ENCODE data around the gene COQ8B.

The COQ8B gene

DNA sequence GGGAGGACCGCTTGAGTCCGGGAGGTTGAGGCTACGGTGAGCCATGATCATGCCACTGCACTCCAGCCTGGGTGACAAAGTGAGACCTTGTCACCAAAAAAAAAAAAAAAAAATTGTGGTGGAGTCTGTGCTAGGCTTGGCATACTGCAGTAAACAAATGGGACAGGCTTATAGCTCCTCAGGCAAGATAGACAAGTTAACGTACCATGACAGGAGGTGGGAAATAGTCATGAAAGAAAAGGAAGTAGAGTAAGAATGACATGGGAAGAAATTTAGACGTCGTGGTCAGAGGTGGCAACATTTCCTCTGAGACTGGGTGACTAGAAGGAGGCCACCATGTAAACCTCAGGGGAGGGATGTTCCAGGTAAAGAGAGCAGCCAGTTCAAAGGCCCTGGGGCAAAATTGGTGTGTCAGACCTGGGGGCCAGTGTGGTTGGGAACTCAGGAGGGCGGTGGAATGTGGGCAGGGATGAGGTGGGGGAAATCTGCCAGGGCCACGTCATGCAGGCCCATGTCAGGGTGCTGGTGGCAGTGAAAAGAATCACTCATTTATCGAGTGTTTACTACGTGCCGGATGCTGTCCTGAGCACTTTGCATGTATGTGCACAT is 39.9 kb upstream of the COQ8B start:
- no peak for TF ChIP-seq CTCF (IDR thresholded peaks at IDR 0.05; ENCODE audit: low read depth, low read length)
- no peak overlapping the region for H3K4me3 ChIP-seq (ENCODE audit: low read depth, low read length)

DNA sequence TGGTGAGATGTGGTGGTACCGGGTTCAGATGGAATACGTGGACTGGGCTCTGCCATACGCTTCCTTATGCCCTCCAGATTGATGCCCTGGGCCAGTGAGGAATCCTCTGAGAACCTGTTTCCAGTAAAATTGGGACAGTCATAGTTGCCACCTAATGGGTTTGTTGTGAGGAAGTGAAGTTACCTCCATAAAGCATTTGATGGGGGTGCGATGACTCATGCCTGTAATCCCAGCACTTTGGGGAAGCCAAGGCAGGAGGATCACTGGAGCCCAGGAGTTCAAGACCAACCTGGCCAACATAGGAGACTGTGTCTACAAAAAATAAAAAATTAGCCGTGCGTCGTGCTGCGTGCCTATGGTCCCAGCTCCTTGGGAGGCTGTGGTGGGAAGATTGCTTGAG is 39.1 kb upstream of the COQ8B start:
- no peak overlapping the region for H3K4me3 ChIP-seq (ENCODE audit: low read depth, low read length)
- no peak for TF ChIP-seq CTCF (IDR thresholded peaks at IDR 0.05; ENCODE audit: low read depth, low read length)

- no peak overlapping the region for H3K4me3 ChIP-seq (ENCODE audit: low read depth, low read length)
- no peak for TF ChIP-seq CTCF (IDR thresholded peaks at IDR 0.05; ENCODE audit: low read depth, low read length)
Observed at GRCh38 chr19:40755248-40755624, 38.5 kb upstream of the COQ8B start.

DNA sequence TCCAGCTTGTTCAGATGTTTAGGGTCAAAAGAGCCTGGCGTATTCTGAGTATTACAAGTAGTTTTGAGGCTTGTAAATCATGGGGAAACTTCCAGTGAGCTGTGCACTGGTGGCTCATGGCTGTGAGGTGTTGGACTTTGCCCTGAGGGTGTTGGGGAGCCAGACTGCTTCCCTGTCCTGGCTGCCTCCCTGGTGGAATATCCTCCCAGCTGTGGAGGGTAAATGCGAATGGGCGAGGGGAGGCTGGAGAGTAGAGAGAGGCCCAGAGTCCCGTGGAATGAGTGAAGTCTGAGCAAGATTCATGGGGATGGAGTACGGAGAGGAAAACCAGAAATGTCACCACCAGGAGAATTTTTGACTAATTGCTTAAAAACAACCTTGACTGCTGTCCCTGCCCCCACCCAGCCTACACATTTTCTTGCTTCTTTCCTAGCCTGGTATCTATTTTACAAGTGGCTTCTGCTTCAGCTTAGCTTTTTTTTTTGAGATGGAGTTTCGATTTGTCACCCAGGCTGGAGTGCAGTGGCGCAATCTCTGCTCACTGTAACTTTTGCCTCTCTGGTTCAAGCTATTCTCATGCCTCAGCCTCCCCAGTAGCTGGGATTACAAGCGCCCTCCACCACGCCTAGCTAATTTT is 38.0 kb upstream of the COQ8B start:
- no peak overlapping the region for H3K4me3 ChIP-seq (ENCODE audit: low read depth, low read length)
- no peak for TF ChIP-seq CTCF (IDR thresholded peaks at IDR 0.05; ENCODE audit: low read depth, low read length)

DNA sequence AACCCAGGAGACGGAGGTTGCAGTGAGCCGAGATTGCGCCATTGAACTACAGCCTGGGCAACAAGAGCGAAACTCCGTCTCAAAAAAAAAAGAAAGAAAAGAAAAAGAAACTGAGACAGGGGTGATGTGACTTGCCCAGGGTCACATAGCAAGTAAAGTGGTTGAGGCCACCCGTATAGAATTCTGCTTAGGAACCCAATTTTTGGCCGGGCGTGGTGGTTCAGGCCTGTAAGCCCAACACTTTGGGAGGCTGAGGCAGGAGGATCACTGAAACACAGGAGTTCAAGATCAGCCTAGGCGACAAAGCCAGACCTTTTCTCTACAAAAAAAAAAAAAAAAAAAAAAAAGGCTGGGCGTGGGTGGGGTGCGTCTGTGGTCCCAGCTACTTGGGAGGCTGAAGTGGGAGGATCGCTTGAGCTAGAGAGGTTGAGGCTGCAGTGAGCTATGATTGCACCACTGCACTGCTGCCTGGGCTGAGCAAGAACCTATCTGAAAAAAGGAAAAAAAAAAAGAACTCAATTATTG is 35.6 kb upstream of the COQ8B start:
- peak overlapping the region; percentile 92 for H3K4me3 ChIP-seq (ENCODE audit: low read depth, low read length)
- no peak for TF ChIP-seq CTCF (IDR thresholded peaks at IDR 0.05; ENCODE audit: low read depth, low read length)

DNA sequence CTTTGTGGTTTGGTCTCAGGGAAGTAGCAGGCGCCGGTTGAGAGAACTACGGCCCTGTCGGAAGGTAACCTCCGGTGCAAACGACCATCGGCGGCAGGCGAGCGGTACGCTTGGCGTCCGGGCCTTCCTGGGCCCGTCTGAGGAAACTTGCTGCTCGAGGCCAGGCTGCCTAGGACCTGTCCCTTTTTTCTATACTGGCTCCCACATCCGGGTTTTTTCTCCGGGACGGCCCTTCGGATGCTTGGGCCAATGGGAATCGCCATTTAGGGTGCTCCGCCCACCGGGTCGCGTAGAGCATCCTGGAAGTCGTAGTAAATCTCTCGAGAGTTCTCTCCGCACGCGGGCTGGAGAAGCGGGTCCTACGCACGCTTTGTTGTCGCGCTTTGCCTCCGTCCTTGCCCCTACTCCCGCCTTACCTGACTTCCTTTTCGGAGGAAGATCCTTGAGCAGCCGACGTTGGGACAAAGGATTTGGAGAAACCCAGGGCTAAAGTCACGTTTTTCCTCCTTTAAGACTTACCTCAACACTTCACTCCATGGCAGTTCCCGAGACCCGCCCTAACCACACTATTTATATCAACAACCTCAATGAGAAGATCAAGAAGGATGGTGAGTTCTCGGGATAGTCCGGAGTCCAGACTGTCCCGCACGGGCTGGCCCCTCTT is 34.3 kb upstream of the COQ8B start, which contains the start of gene SNRPA:
TSS of gene SNRPA (plus strand) at position 330 of the 664 bp plus-strand sequence. CDS start at position 536, 206 bp downstream.
- no peak for TF ChIP-seq CTCF (IDR thresholded peaks at IDR 0.05; ENCODE audit: low read depth, low read length)
- peak within 1 kb of the TSS; percentile 92 for H3K4me3 ChIP-seq (ENCODE audit: low read depth, low read length)
